ENCODE data around the gene OBP2B.

OBP2B gene

GRCh38 chr9:133246991-133247390 is 37.9 kb upstream of the OBP2B start:
- no peak for TF ChIP-seq CTCF (IDR thresholded peaks at IDR 0.05; ENCODE audit: low read depth, low read length)
- no peak for DNase-seq (ENCODE audit: extremely low read depth, low read depth)

- TF ChIP-seq CTCF (IDR thresholded peaks at IDR 0.05; ENCODE audit: low read depth, low read length), result no peak
- DNase-seq (ENCODE audit: extremely low read depth, low read depth), result no peak
Observed at GRCh38 chr9:133246562-133246961, 37.5 kb upstream of the OBP2B start.

- DNase-seq (ENCODE audit: extremely low read depth, low read depth), result no peak
- no peak for TF ChIP-seq CTCF (IDR thresholded peaks at IDR 0.05; ENCODE audit: low read depth, low read length)
Observed at GRCh38 chr9:133242991-133243390, 33.9 kb upstream of the OBP2B start.

- no peak for DNase-seq (ENCODE audit: extremely low read depth, low read depth)
- no peak for TF ChIP-seq CTCF (IDR thresholded peaks at IDR 0.05; ENCODE audit: low read depth, low read length)
Observed at GRCh38 chr9:133242241-133242640, 33.2 kb upstream of the OBP2B start.

GRCh38 chr9:133239533-133240090 is 30.6 kb upstream of the OBP2B start:
- TF ChIP-seq CTCF (IDR thresholded peaks at IDR 0.05; ENCODE audit: low read depth, low read length), result no peak
- no peak for DNase-seq (ENCODE audit: extremely low read depth, low read depth)

GRCh38 chr9:133238851-133239532 is 29.9 kb upstream of the OBP2B start:
- DNase-seq (ENCODE audit: extremely low read depth, low read depth), result no peak
- TF ChIP-seq CTCF (IDR thresholded peaks at IDR 0.05; ENCODE audit: low read depth, low read length), result peak; percentile 52

- no peak for TF ChIP-seq CTCF (IDR thresholded peaks at IDR 0.05; ENCODE audit: low read depth, low read length)
- DNase-seq (ENCODE audit: extremely low read depth, low read depth), result no peak
Observed at GRCh38 chr9:133238272-133238850, 29.3 kb upstream of the OBP2B start.

Data from AG09319 (cell line).